BLaER1 (cell line): ENCODE data around the gene SMOC2.

Experiments used
- H3K27ac ChIP-seq: shearing (Covaris generic); formaldehyde crosslinking; 2 replicates; pipeline ENCODE4 v1.8.1; 2022
- H3K27me3 ChIP-seq: shearing (Covaris generic); formaldehyde crosslinking; 2 replicates; pipeline ENCODE4 v1.8.1; 2022
- H3K36me3 ChIP-seq: shearing (Covaris generic); formaldehyde crosslinking; 2 replicates; pipeline ENCODE4 v1.8.1; 2022
- H3K4me1 ChIP-seq: shearing (Covaris generic); formaldehyde crosslinking; 2 replicates; pipeline ENCODE4 v1.8.1; 2022
- H3K4me2 ChIP-seq: shearing (Covaris generic); formaldehyde crosslinking; 2 replicates; pipeline ENCODE4 v1.8.1; 2022
- H3K4me3 ChIP-seq: shearing (Covaris generic); formaldehyde crosslinking; 2 replicates; pipeline ENCODE4 v1.8.1; 2022
- H3K9ac ChIP-seq: shearing (Covaris generic); formaldehyde crosslinking; 2 replicates; pipeline ENCODE4 v1.8.1; 2022
- H3K9me3 ChIP-seq: shearing (Covaris generic); formaldehyde crosslinking; 2 replicates; pipeline ENCODE4 v1.8.1; 2022
- H4K20me1 ChIP-seq: shearing (Covaris generic); formaldehyde crosslinking; 2 replicates; pipeline ENCODE4 v1.8.1; 2022
- Cebpa-rat ChIP-seq: shearing (Covaris generic); IDR thresholded peaks from 2 replicates; pipeline ENCODE4 v1.8.1; 2022

Gene SMOC2

DNA sequence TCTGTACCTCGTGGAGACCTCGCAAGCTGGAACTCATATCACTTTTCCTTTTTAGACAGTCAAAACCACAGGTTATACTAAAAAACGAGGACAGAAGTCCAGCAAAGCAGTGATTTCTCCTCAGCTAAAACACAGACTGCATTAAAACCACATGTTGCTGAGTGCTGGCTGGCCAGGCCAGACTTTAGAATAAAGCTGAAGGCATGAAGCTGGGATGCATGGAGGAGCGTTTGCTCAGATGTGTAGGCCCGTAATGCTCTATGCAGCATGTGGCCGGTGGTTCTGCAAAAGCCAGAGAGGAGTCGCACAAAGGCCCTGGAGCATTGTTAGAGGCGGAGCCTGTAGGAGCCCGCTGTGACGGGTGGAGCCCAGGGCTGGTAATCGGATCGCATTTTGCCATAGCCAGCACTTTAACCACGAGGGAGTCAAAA lies 83.6 kb downstream of the SMOC2 start:
- Histone ChIP-seq H3K4me3 (no peak overlapping the region), H3K27ac (no peak overlapping the region)

DNA sequence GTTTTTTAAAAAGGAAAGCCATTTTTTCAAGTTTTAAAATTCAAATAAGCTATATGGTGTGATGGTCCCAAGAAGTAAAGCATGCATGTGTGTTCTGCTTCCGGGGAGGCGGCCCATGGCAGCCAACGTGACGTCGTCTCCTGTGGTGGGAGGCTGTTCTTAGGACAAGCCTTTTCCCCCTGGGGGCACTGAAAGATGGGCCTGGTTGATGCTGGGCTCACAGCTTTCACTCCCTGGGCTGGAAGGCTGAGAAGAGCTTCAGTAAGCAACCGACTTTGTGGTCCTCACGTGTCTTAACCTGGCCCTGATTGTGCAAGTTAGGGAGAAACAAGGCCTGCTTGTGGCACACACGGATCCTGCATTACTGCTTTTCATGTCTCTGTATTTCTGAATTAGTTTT lies 84.1 kb downstream of the SMOC2 start:
- Histone ChIP-seq H3K9ac (no peak overlapping the region), H3K36me3 (no peaks in the 10 kb centered on the region), H3K4me2 (no peak overlapping the region), H3K4me3 (no peak overlapping the region), H3K9me3 (no peaks in the 10 kb centered on the region), H4K20me1 (no peaks in the 10 kb centered on the region), H3K4me1 (peaks cover 27% of the 10 kb centered on the region), H3K27ac (no peak overlapping the region), H3K27me3 (no peaks in the 10 kb centered on the region)
- TF ChIP-seq Cebpa-rat = no peak

More for the DNA sequence above, 83.6 kb downstream of the SMOC2 start:
- Histone ChIP-seq H3K4me2 (no peak overlapping the region), H3K4me1 (peaks cover 27% of the 10 kb centered on the region), H4K20me1 (no peaks in the 10 kb centered on the region), H3K9me3 (no peaks in the 10 kb centered on the region), H3K27me3 (no peaks in the 10 kb centered on the region), H3K9ac (no peak overlapping the region), H3K36me3 (no peaks in the 10 kb centered on the region)
- no peak for TF ChIP-seq Cebpa-rat

DNA sequence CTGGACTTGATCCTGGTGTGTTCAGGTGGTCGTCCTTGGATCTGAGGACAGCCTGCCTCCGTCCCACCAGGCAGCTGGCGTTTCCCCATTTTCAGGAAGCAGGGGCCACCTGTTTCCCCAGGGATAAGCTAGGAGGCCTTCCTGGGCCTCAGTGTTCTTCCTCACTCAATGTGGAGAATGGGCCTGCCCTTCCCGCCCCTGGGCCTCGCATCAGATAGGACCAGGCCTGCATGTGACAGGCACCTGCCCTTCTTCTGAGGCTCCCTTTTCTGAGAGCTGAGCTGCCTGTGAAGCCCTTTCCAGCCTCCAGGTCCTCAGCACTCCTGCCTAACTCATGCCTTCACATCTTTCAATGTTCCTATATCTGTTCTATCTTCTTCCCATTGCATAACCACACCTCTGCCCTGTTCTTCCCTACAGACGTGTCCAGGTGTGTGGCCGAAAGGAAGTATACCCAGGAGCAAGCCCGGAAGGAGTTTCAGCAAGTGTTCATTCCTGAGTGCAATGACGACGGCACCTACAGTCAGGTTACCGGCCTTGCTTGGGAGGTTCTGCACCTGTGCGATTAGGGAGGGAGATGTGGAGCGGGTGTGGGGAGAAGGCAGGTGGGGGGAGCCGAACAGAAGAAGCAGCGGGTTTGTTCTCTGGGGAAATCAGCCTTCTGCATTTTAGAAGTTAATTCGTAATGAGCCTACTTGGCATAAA lies 85.1 kb downstream of the SMOC2 start:
- TF ChIP-seq Cebpa-rat = no peak
- Histone ChIP-seq H3K9me3 (no peaks in the 10 kb centered on the region), H3K4me2 (peak overlapping the region; percentile 17; the same call in 1 of the 2 replicates), H3K27me3 (no peaks in the 10 kb centered on the region), H3K36me3 (no peaks in the 10 kb centered on the region), H3K9ac (no peak overlapping the region), H3K27ac (no peak overlapping the region), H3K4me3 (no peak overlapping the region), H3K4me1 (peaks cover 27% of the 10 kb centered on the region), H4K20me1 (no peaks in the 10 kb centered on the region)

DNA sequence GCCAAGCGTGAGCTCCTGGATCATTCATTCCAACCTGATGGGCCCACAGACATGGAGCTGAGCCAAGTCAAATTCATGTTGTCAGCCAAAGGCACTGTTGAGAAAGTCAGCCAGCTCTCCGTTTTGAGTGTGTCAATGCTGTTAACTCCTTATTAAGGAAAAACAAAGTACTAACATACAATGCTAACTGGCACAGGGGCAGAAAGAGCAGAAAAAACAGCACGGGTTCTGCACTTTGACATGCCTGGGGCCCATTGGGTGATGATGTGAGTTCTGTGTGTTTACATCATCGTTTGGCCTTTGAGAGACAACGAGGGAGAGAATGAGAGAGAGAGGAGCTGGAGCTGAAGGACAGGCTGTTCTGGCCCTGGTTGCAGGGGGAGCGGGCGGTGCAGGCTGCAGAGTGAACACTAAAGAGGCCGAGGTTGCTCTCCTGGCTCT lies 85.9 kb downstream of the SMOC2 start:
- no peaks in the 10 kb centered on the region for H3K27me3 ChIP-seq
- no peak overlapping the region for H3K9ac ChIP-seq
- TF ChIP-seq Cebpa-rat = no peak
- no peaks in the 10 kb centered on the region for H3K36me3 ChIP-seq
- H3K4me2 ChIP-seq = no peak overlapping the region; the same call in 1 of the 2 replicates
- H3K4me3 ChIP-seq = no peak overlapping the region
- H3K9me3 ChIP-seq = no peaks in the 10 kb centered on the region
- H3K4me1 ChIP-seq = peaks cover 27% of the 10 kb centered on the region
- no peak overlapping the region for H3K27ac ChIP-seq
- no peaks in the 10 kb centered on the region for H4K20me1 ChIP-seq

DNA sequence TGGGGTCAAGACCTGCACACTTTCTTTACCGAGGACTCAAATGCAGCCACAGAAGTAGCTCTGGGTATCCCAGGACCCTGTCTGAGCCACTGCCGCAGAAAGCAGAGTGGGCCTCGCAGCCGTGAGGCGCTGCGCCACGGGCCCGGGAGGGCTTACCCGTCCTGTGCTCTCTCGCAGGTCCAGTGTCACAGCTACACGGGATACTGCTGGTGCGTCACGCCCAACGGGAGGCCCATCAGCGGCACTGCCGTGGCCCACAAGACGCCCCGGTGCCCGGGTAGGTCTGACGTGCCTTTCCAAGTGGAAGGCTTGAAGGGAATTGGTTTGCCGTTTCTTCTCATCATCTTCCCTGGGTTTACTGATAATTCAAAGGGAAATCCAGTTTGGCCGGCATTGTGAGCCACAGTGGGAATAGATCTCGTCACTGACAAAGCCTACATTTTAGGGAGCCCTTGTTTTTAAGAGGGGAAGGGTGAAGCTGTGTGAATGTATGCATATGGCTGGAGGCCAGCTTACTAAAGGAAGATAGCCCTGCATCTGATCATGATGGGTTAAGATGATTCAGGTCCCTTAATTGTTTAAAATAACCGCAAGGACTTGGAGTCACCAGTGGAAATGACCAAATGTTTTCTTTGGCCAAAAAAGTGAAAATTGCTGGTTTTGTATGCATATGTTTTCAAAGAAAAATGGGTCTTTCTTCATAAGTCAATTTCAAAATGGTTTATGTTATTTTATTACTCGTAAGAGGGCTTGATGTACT lies 86.6 kb downstream of the SMOC2 start:
- Histone ChIP-seq H3K27me3 (no peaks in the 10 kb centered on the region), H3K4me2 (no peak overlapping the region), H3K4me1 (peaks cover 30% of the 10 kb centered on the region), H3K36me3 (no peaks in the 10 kb centered on the region), H3K9ac (no peak overlapping the region), H3K9me3 (no peaks in the 10 kb centered on the region), H3K27ac (no peak overlapping the region), H3K4me3 (no peak overlapping the region), H4K20me1 (no peaks in the 10 kb centered on the region)
- TF ChIP-seq Cebpa-rat = no peak

DNA sequence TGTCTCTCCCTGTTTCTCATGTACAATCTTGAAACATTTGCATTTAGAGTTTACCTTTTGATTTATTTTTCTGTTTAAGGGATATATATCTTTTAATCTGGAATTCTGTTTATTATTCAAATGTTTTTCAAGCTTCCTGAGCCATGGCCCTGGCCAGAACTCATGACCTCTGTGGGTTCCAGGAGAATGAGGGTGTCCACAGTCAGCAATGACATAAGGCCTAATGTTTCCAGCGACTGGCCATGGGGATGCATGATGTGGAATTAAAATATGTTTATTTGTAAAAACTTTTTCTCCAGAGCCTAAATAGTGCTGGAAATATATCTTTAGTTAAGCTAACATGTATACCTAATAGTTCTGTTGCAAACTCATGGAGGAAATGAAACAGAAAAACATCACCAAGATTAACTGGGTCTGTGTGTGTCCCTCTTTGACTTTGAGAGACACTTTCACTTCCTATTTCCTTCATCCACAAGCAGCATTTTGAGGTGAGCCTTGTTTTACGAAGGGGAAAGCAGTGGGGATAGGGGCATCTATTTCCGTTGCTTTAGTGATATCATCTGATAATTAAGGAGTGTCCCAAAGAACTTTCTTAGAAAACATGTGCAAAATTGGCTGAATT lies 87.6 kb downstream of the SMOC2 start:
- H3K27ac ChIP-seq = no peak overlapping the region
- H3K4me1 ChIP-seq = peaks cover 39% of the 10 kb centered on the region
- no peaks in the 10 kb centered on the region for H3K27me3 ChIP-seq
- TF ChIP-seq Cebpa-rat = no peak
- H3K9me3 ChIP-seq = no peaks in the 10 kb centered on the region
- no peak overlapping the region for H3K9ac ChIP-seq
- no peaks in the 10 kb centered on the region for H4K20me1 ChIP-seq
- H3K36me3 ChIP-seq = no peaks in the 10 kb centered on the region
- no peak overlapping the region for H3K4me3 ChIP-seq
- H3K4me2 ChIP-seq = peak overlapping the region; percentile 42

DNA sequence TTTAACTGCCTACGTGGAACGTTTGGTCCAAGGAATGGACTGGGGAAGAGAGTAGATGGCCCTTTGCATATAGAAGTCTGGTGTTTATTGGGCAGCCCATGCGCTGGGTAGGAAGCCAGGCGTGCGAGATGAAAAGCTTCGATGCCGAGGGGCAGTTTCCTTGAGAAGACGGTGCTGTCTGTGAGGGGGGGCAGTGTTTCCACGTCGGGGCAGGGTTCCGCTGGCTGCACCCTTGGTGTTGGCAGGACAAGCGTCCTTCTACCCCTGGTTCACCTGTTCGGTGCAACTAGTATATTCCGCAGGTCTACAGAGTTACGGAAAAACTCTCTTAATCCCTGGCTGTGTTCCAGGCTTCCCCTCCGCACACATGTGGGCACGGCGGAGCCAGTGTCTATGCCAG lies 88.2 kb downstream of the SMOC2 start:
- peaks cover 39% of the 10 kb centered on the region for H3K4me1 ChIP-seq
- H3K4me2 ChIP-seq = peak overlapping the region; percentile 42
- H3K9me3 ChIP-seq = no peaks in the 10 kb centered on the region
- no peaks in the 10 kb centered on the region for H3K27me3 ChIP-seq
- no peak overlapping the region for H3K4me3 ChIP-seq
- no peak overlapping the region for H3K9ac ChIP-seq
- no peak for TF ChIP-seq Cebpa-rat
- H4K20me1 ChIP-seq = no peaks in the 10 kb centered on the region
- H3K27ac ChIP-seq = no peak overlapping the region
- H3K36me3 ChIP-seq = no peaks in the 10 kb centered on the region

DNA sequence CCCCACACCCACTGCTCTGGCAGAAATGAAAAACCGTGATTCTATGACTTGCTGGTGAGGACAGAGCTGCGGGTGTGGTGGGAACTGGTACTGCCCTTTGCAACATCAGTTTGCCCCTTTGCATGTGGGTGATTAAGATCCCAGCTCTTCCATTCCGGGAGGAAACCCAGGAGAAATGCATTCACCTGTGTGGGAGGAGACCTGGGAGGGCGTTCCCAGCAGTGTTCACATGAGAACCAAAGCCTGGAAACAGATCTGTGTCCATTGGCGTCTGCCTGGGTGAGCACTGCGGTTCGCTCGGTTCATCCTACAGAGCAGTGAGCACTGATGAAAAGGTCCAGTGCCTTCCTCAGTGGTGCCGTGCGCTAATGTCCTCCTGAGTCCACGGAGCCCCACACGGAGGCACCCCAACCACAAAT lies 89.7 kb downstream of the SMOC2 start:
- TF ChIP-seq Cebpa-rat = no peak
- H3K9ac ChIP-seq = no peak overlapping the region
- no peaks in the 10 kb centered on the region for H3K27me3 ChIP-seq

DNA sequence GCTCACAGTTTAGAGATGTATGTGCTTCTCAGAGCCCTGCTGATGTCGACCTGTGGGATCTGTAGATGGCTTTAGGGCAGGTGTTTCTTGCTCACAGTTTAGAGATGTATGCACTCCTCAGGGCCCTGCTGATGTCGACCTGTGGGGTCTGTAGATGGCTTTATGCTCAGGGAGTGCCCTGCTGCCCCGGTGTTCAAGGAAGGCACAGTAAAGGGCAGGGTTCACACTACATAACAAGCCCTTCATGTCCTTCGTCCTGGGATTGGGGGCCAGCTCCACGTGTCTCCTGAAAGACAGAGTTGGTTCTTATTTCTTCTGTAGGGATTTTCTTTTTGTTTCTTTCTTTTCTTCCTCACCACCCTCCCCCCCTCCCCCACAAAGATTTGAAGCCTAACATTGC lies 91.1 kb downstream of the SMOC2 start:
- no peak overlapping the region for H3K4me3 ChIP-seq
- no peak for TF ChIP-seq Cebpa-rat
- H3K27me3 ChIP-seq = no peaks in the 10 kb centered on the region

More for the DNA sequence above, 89.7 kb downstream of the SMOC2 start:
- Histone ChIP-seq H3K4me2 (no peak overlapping the region), H3K36me3 (no peaks in the 10 kb centered on the region), H3K4me1 (peaks cover 37% of the 10 kb centered on the region), H4K20me1 (no peaks in the 10 kb centered on the region), H3K27ac (no peak overlapping the region), H3K4me3 (no peak overlapping the region), H3K9me3 (no peaks in the 10 kb centered on the region)

DNA sequence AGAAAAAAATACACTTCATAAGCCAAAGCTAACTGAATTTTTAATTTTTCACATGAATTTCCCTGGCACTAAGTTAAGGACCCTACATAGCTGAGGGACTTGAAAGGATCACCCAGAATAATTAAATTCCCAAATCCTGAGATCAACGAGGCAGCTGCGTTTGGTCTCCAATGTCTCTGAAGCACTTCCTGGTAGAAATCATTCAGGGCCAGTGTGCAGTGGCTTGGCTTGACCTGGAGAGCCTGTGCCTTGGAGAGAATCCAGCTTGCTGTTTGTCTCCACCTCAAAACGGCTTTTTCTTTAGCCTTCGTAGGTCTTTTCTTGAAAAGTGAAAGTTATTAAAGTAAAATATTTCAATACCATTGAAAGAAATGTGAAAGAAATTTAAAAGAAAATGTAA lies 92.4 kb downstream of the SMOC2 start:
- Histone ChIP-seq H3K9me3 (no peaks in the 10 kb centered on the region), H3K27ac (no peak overlapping the region), H3K4me1 (peaks cover 22% of the 10 kb centered on the region), H3K36me3 (no peaks in the 10 kb centered on the region), H3K4me2 (peak overlapping the region; percentile 60), H3K9ac (no peak overlapping the region), H3K4me3 (no peak overlapping the region), H4K20me1 (no peaks in the 10 kb centered on the region), H3K27me3 (no peaks in the 10 kb centered on the region)
- no peak for TF ChIP-seq Cebpa-rat

More for the DNA sequence above, 91.1 kb downstream of the SMOC2 start:
- Histone ChIP-seq H3K36me3 (no peaks in the 10 kb centered on the region), H3K4me2 (no peak overlapping the region), H3K27ac (no peak overlapping the region), H3K9ac (no peak overlapping the region), H4K20me1 (no peaks in the 10 kb centered on the region), H3K9me3 (no peaks in the 10 kb centered on the region), H3K4me1 (peaks cover 24% of the 10 kb centered on the region)
